HepG2 (cell line): ENCODE measurements around the gene EIF3A. TPM values are rescaled to one million over a fixed set of nuclear protein-coding genes. Genes with fewer than 3 reads are reported as not detected.

Source experiments
- AGO2 ChIP-seq: fragments of 200-400 bp; formaldehyde crosslinking; optimal IDR thresholded peaks from 2 replicates; pipeline ENCODE3; 2017; ENCODE audit warnings: mild to moderate bottlenecking, low read depth, low read length, moderate library complexity
- ATF7 ChIP-seq, 2 experiments: fragments of 450-650 bp in 1 of 2; sonication (generic) in 1 of 2; formaldehyde crosslinking in 1 of 2; IDR thresholded peaks; 2 replicates each; pipeline versions ENCODE4 v1.4.0 to v1.6.1; 2016 to 2020; ENCODE audit warnings: antibody characterized with exemption in 1 of 2, mild to moderate bottlenecking in 1 of 2, missing genetic modification reagents in 1 of 2
- ELF3 ChIP-seq: IDR thresholded peaks from 2 replicates; pipeline ENCODE4 v1.6.1; 2016; ENCODE audit warnings: missing genetic modification reagents, missing compliant biosample characterization
- ERF ChIP-seq: IDR thresholded peaks from 2 replicates; pipeline ENCODE4 v1.6.1; 2018; ENCODE audit warnings: missing biosample characterization, missing genetic modification reagents
- ISL2 ChIP-seq: sonication (generic); formaldehyde crosslinking; IDR thresholded peaks from 2 replicates; pipeline ENCODE4 v1.5.0; 2020; ENCODE audit warnings: missing genetic modification reagents
- KDM4B ChIP-seq: sonication (generic); formaldehyde crosslinking; IDR thresholded peaks from 2 replicates; pipeline ENCODE4 v1.4.0; 2020; ENCODE audit warnings: missing genetic modification reagents
- MAFK ChIP-seq, 2 experiments: IDR thresholded peaks in 1 of 2; conservative IDR thresholded peaks in 1 of 2; 2 replicates each; pipeline ENCODE4 v1.6.1; 2011; ENCODE audit warnings: improper control_type of control experiment in 2 of 2, low read length in 2 of 2
- NAIF1 ChIP-seq: sonication (generic); formaldehyde crosslinking; IDR thresholded peaks from 2 replicates; pipeline ENCODE4 v1.5.0; 2020; ENCODE audit warnings: mild to moderate bottlenecking, missing genetic modification reagents, borderline replicate concordance
- NFRKB ChIP-seq: fragments of 450-650 bp; IDR thresholded peaks from 2 replicates; pipeline ENCODE4 v1.6.1; 2017
- PAXIP1 ChIP-seq: sonication (generic); formaldehyde crosslinking; conservative IDR thresholded peaks from 2 replicates; pipeline ENCODE4 v1.4.0; 2020; ENCODE audit warnings: mild to moderate bottlenecking, missing genetic modification reagents, moderate library complexity
- RARA ChIP-seq: IDR thresholded peaks from 2 replicates; pipeline ENCODE4 v1.6.1; 2016; ENCODE audit warnings: missing genetic modification reagents, missing compliant biosample characterization
- SALL1 ChIP-seq: sonication (generic); formaldehyde crosslinking; IDR thresholded peaks from 2 replicates; pipeline ENCODE4 v1.8.0; 2022; ENCODE audit warnings: mild to moderate bottlenecking, missing genetic modification reagents
- SKI ChIP-seq: fragments of 450-650 bp; IDR thresholded peaks from one replicate; pipeline ENCODE4 v1.6.1; 2018; ENCODE audit warnings: mild to moderate bottlenecking; ENCODE audit not compliant: partially characterized antibody
- SMAD1 ChIP-seq: sonication (generic); formaldehyde crosslinking; IDR thresholded peaks from 2 replicates; pipeline ENCODE4 v1.4.0; 2020; ENCODE audit warnings: missing genetic modification reagents, low read depth, mild to moderate bottlenecking, borderline replicate concordance
- SMYD3 ChIP-seq: sonication (generic); formaldehyde crosslinking; IDR thresholded peaks from 2 replicates; pipeline ENCODE4 v1.8.1; 2023; ENCODE audit warnings: mild to moderate bottlenecking, missing genetic modification reagents
- SRSF4 ChIP-seq: fragments of 200-400 bp; formaldehyde crosslinking; IDR thresholded peaks from one replicate; pipeline ENCODE4 v1.6.1; 2018; ENCODE audit warnings: mild to moderate bottlenecking, low read depth, low read length, moderate library complexity; ENCODE audit not compliant: poor library complexity, severe bottlenecking
- TRIM24 ChIP-seq: sonication (generic); formaldehyde crosslinking; IDR thresholded peaks from 2 replicates; pipeline ENCODE4 v1.8.0; 2022; ENCODE audit warnings: mild to moderate bottlenecking, missing genetic modification reagents
- ZNF235 ChIP-seq: sonication (generic); formaldehyde crosslinking; IDR thresholded peaks from 2 replicates; pipeline ENCODE4 v1.8.1; 2023; ENCODE audit warnings: mild to moderate bottlenecking, missing genetic modification reagents, borderline replicate concordance
- ZNF292 ChIP-seq: sonication (generic); formaldehyde crosslinking; IDR thresholded peaks from 2 replicates; pipeline ENCODE4 v1.8.1; 2022; ENCODE audit warnings: mild to moderate bottlenecking, low read depth, missing genetic modification reagents, borderline replicate concordance
- ZNF329 ChIP-seq: sonication (generic); formaldehyde crosslinking; IDR thresholded peaks from 2 replicates; pipeline ENCODE4 v1.9.0; 2021; ENCODE audit warnings: low read depth, mild to moderate bottlenecking, missing genetic modification reagents
- ZNF496 ChIP-seq: sonication (generic); formaldehyde crosslinking; IDR thresholded peaks from 2 replicates; pipeline ENCODE4 v1.8.1; 2023; ENCODE audit warnings: mild to moderate bottlenecking, moderate library complexity, missing genetic modification reagents; ENCODE audit not compliant: insufficient replicate concordance
- ZNF547 ChIP-seq: sonication (generic); formaldehyde crosslinking; IDR thresholded peaks from 2 replicates; pipeline ENCODE4 v1.5.1; 2020; ENCODE audit warnings: mild to moderate bottlenecking, missing genetic modification reagents
- ZSCAN22 ChIP-seq: sonication (generic); formaldehyde crosslinking; IDR thresholded peaks from 2 replicates; pipeline ENCODE4 v1.4.0; 2020; ENCODE audit warnings: mild to moderate bottlenecking, missing genetic modification reagents
- polyA plus RNA-seq, 8 experiments: library from polyadenylated mRNA; depleted of rRNA in 3 of 8; stranded (reverse) in 7 of 8; unstranded in 1 of 8; fragments of >200 nt; fragmentation: Illumina TruSeq in 4 of 8; extraction: Trizol in 4 of 8; gene quantifications; 2 replicates each; pipeline versions ENCODE4 v1.2.1 to v1.2.3, GENCODE V29; 2011 to 2016; ENCODE audit warnings: low read depth in 4 of 8, missing spikeins in 1 of 8, mixed read lengths in 1 of 8; ENCODE audit not compliant: insufficient read depth in 1 of 8
- total RNA-seq, 5 experiments: library from RNA; depleted of rRNA; stranded (reverse); fragments of >200 nt; fragmentation: Illumina TruSeq; extraction: Trizol; gene quantifications; 2 replicates each; pipeline ENCODE4 v1.2.3, GENCODE V29; 2016; ENCODE audit warnings: low read depth in 1 of 5
- TF ChIP-seq, protein P1 (sequence below): sonication (generic); formaldehyde crosslinking; IDR thresholded peaks from 2 replicates; pipeline ENCODE4 v1.4.0; 2020; ENCODE audit warnings: mild to moderate bottlenecking, low read depth, missing genetic modification reagents
- TF ChIP-seq, protein P2 (sequence below): sonication (generic); formaldehyde crosslinking; IDR thresholded peaks from 2 replicates; pipeline ENCODE4 v1.4.0; 2020; ENCODE audit warnings: missing genetic modification reagents, borderline replicate concordance

EIF3A gene
- total and polyA plus RNA-seq, 2 of the 13 experiments (the other 11 are each of a cell fraction or from before 2014, with no cell fraction given): 25.6 to 117 TPM

GRCh38 chr10:119028900-119029612, 51.6 kb downstream of the EIF3A start (continued):
- no peak for TF ChIP-seq SALL1 (CRISPR knock-in tag)
- TF ChIP-seq, protein P1, sequence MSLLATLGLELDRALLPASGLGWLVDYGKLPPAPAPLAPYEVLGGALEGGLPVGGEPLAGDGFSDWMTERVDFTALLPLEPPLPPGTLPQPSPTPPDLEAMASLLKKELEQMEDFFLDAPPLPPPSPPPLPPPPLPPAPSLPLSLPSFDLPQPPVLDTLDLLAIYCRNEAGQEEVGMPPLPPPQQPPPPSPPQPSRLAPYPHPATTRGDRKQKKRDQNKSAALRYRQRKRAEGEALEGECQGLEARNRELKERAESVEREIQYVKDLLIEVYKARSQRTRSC (CRISPR knock-in tag): no peak
- peak; percentile 68; the same call in 1 of the 2 replicates for TF ChIP-seq ZNF235 (CRISPR knock-in tag)
- no peak for TF ChIP-seq ZNF547
- TF ChIP-seq TRIM24: no peak
- no peak for TF ChIP-seq NFRKB
- TF ChIP-seq, protein P2, sequence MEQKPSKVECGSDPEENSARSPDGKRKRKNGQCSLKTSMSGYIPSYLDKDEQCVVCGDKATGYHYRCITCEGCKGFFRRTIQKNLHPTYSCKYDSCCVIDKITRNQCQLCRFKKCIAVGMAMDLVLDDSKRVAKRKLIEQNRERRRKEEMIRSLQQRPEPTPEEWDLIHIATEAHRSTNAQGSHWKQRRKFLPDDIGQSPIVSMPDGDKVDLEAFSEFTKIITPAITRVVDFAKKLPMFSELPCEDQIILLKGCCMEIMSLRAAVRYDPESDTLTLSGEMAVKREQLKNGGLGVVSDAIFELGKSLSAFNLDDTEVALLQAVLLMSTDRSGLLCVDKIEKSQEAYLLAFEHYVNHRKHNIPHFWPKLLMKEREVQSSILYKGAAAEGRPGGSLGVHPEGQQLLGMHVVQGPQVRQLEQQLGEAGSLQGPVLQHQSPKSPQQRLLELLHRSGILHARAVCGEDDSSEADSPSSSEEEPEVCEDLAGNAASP (CRISPR knock-in tag): no peak
- TF ChIP-seq PAXIP1 (CRISPR knock-in tag): 0 out of 2 replicates have a peak, but pooled peaks have one; percentile 17
- TF ChIP-seq ZNF496: no peak
- TF ChIP-seq SRSF4: no peak
- no peak for TF ChIP-seq MAFK (conservative IDR thresholded peaks at IDR 0.05 in 1 of 2, IDR thresholded peaks at IDR 0.05 in 1 of 2; ENCODE audit: low read length in 2 of 2)
- TF ChIP-seq SMYD3: no peak
- no peak for TF ChIP-seq ERF
- no peak for TF ChIP-seq AGO2
- TF ChIP-seq ATF7 (IDR thresholded peaks at IDR 0.05): no peak
- no peak for TF ChIP-seq ATF7 (CRISPR knock-in tag; IDR thresholded peaks at IDR 0.05)
- TF ChIP-seq ZSCAN22 (CRISPR knock-in tag): no peak
- no peak for TF ChIP-seq ELF3
- TF ChIP-seq ZNF292 (CRISPR knock-in tag): no peak; the same call in 1 of the 2 replicates
- TF ChIP-seq RARA (CRISPR knock-in tag): no peak
- TF ChIP-seq ZNF329 (CRISPR knock-in tag): no peak
- no peak for TF ChIP-seq NAIF1
- TF ChIP-seq SMAD1 (CRISPR knock-in tag): 0 out of 2 replicates have a peak, but pooled peaks have one; percentile 43
- TF ChIP-seq ISL2 (CRISPR knock-in tag): no peak
- TF ChIP-seq KDM4B (CRISPR knock-in tag): no peak
- TF ChIP-seq SKI: peak; percentile 17
